Loucy (cell line): ENCODE measurements around the gene RACGAP1.
A peak's percentile ranks its signal among the peaks of the same experiment; 100 is the strongest.

Experiments
- H2AFZ ChIP-seq: fragments of 200-600 bp; sonication (generic); 2 replicates; pipeline ENCODE4 v1.6.0; 2016; ENCODE audit warnings: antibody characterized with exemption, mild to moderate bottlenecking, low read length, moderate library complexity
- H3F3A ChIP-seq: fragments of 200-600 bp; 2 replicates; pipeline ENCODE4 v1.6.0; 2016; ENCODE audit warnings: antibody characterized with exemption, low read depth, mild to moderate bottlenecking
- H3K27me3 ChIP-seq: fragments of 200-600 bp; sonication (generic); 2 replicates; pipeline ENCODE4 v1.6.1; 2014; ENCODE audit warnings: low read length, mild to moderate bottlenecking; ENCODE audit not compliant: insufficient read depth, poor library complexity, severe bottlenecking
- H3K36me3 ChIP-seq: fragments of 200-600 bp; sonication (generic); 2 replicates; pipeline ENCODE4 v1.6.1; 2016; ENCODE audit warnings: low read length; ENCODE audit not compliant: insufficient read depth
- H3K4me1 ChIP-seq: fragments of 200-600 bp; sonication (generic); 2 replicates; pipeline ENCODE4 v1.5.1; 2014; ENCODE audit warnings: low read length, mild to moderate bottlenecking; ENCODE audit not compliant: insufficient read depth, poor library complexity, severe bottlenecking
- H3K4me2 ChIP-seq: fragments of 200-600 bp; sonication (generic); 2 replicates; pipeline ENCODE4 v1.6.0; 2014; ENCODE audit warnings: antibody characterized with exemption, low read length, low read depth, mild to moderate bottlenecking; ENCODE audit not compliant: poor library complexity, severe bottlenecking
- H3K4me3 ChIP-seq: fragments of 200-600 bp; sonication (generic); 2 replicates; pipeline ENCODE4 v1.5.1; 2014; ENCODE audit warnings: low read length, mild to moderate bottlenecking, mixed read lengths; ENCODE audit not compliant: poor library complexity, severe bottlenecking
- H3K79me2 ChIP-seq: fragments of 200-600 bp; sonication (generic); 2 replicates; pipeline ENCODE4 v1.6.1; 2014; ENCODE audit warnings: low read length; ENCODE audit not compliant: insufficient read depth
- H3K9ac ChIP-seq: fragments of 200-600 bp; sonication (generic); 2 replicates; pipeline ENCODE4 v1.6.0; 2014; ENCODE audit warnings: mild to moderate bottlenecking, low read depth, low read length, moderate library complexity; ENCODE audit not compliant: poor library complexity, severe bottlenecking
- H3K9me2 ChIP-seq: fragments of 200-600 bp; sonication (generic); replicated peaks from 2 replicates; pipeline ENCODE4 v1.6.1; 2016; ENCODE audit warnings: low read depth, low read length, mixed read lengths
- H3K9me3 ChIP-seq: fragments of 200-600 bp; sonication (generic); 2 replicates; pipeline ENCODE4 v1.6.1; 2014; ENCODE audit warnings: mild to moderate bottlenecking, antibody characterized with exemption, low read length, low read depth; ENCODE audit not compliant: insufficient read depth
- H4K20me1 ChIP-seq: fragments of 200-600 bp; sonication (generic); 2 replicates; pipeline ENCODE4 v1.6.0; 2014; ENCODE audit warnings: antibody characterized with exemption, low read length, mild to moderate bottlenecking; ENCODE audit not compliant: insufficient read depth, poor library complexity, severe bottlenecking
- EZH2phosphoT487 ChIP-seq: fragments of 200-600 bp; IDR thresholded peaks from 2 replicates; pipeline ENCODE4 v1.6.1; 2018; ENCODE audit warnings: antibody characterized with exemption, mild to moderate bottlenecking, moderate library complexity, borderline replicate concordance
- TF ChIP-seq, protein P1 (sequence below): fragments of 200-600 bp; sonication (generic); conservative IDR thresholded peaks from 2 replicates; pipeline ENCODE4 v1.5.1; 2014; ENCODE audit warnings: mild to moderate bottlenecking, antibody characterized with exemption, low read length

RACGAP1 gene

DNA sequence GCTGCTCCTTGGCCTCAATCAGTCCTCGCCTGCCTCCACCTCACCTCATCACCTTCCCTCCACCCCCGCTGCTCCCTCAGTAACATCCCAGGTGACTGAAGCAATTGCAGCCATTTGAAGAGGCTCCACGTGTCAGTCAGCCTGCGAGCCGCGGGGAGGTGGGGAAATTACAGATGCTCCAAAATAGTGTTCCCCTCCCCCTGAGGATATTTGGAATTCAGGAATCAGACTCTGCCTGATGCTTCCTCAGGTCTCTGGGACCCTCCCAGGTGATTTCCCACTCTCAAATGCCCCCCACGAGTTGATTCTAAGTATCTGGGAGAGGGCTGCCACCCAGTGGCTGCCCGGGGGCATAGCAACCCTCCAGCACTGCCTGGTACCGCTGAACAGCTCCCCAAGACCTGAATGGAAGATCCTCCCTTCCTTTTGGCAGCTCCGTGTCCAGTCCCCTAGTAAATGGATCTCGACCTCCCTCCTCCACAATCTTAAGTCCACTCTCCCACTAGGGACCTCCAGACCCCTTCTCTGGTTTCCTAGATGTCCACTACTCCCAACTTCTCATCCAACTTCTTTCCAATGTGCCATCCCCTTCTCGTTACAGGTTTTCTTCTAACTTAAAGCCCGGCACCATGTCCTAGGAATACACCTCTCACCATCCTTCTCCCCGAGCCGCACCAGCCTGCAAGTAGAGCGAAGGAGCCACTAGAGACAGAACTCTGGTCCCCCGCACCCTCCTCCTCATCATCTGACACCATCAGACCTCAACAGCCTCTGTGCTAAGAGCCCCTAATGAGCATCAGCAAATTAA is 30.7 kb upstream of the RACGAP1 start:
- H3K36me3 ChIP-seq, result no peaks in the 10 kb centered on the region
- H3K9ac ChIP-seq, result no peak overlapping the region
- H3K9me3 ChIP-seq, result no peaks in the 10 kb centered on the region
- peaks cover 44% of the 10 kb centered on the region for H3K4me1 ChIP-seq
- no peaks in the 10 kb centered on the region for H3F3A ChIP-seq
- no peak overlapping the region for H2AFZ ChIP-seq
- H3K9me2 ChIP-seq, result no peaks in the 10 kb centered on the region
- no peaks in the 10 kb centered on the region for H3K27me3 ChIP-seq
- no peaks in the 10 kb centered on the region for H4K20me1 ChIP-seq
- H3K4me2 ChIP-seq, result peak overlapping the region; percentile 87
- no peaks in the 10 kb centered on the region for H3K79me2 ChIP-seq
- H3K4me3 ChIP-seq, result peak overlapping the region; percentile 72
- no peak for TF ChIP-seq EZH2phosphoT487
- TF ChIP-seq, protein P1, sequence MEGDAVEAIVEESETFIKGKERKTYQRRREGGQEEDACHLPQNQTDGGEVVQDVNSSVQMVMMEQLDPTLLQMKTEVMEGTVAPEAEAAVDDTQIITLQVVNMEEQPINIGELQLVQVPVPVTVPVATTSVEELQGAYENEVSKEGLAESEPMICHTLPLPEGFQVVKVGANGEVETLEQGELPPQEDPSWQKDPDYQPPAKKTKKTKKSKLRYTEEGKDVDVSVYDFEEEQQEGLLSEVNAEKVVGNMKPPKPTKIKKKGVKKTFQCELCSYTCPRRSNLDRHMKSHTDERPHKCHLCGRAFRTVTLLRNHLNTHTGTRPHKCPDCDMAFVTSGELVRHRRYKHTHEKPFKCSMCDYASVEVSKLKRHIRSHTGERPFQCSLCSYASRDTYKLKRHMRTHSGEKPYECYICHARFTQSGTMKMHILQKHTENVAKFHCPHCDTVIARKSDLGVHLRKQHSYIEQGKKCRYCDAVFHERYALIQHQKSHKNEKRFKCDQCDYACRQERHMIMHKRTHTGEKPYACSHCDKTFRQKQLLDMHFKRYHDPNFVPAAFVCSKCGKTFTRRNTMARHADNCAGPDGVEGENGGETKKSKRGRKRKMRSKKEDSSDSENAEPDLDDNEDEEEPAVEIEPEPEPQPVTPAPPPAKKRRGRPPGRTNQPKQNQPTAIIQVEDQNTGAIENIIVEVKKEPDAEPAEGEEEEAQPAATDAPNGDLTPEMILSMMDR, result peak; percentile 99

- Histone ChIP-seq H3K4me3 (no peak overlapping the region), H3K4me1 (peaks cover 20% of the 10 kb centered on the region), H3K9me2 (no peaks in the 10 kb centered on the region), H3K79me2 (no peaks in the 10 kb centered on the region), H2AFZ (no peak overlapping the region), H3K36me3 (no peaks in the 10 kb centered on the region), H3F3A (no peaks in the 10 kb centered on the region), H4K20me1 (no peaks in the 10 kb centered on the region), H3K9ac (no peak overlapping the region), H3K4me2 (no peak overlapping the region), H3K27me3 (no peaks in the 10 kb centered on the region), H3K9me3 (no peaks in the 10 kb centered on the region)
- TF ChIP-seq, protein P1, result no peak
- no peak for TF ChIP-seq EZH2phosphoT487
Measured at GRCh38 chr12:50053583-50053982, 28.3 kb upstream of the RACGAP1 start.

DNA sequence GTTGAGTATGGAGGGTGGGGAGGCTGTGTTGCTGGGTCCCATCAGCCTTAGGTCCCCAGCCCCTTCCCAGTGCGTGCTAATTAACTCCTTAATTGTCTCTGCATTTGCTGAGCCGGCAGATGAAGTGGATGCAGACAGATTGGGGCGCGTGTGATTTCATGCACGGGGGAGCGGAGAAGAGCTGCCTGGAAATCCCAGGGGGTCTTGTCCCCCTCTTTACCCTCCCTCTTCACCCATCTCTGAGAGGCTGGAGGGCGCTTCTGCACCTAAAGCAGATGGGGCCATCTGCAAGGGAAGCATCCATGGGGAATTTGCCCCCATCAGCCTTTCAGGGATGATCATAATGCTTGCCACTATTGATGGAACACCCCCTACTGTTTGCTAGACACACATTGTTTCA is 27.7 kb upstream of the RACGAP1 start:
- Histone ChIP-seq H3F3A (no peaks in the 10 kb centered on the region), H3K27me3 (no peaks in the 10 kb centered on the region), H4K20me1 (no peaks in the 10 kb centered on the region), H3K9me2 (no peaks in the 10 kb centered on the region), H3K9ac (no peak overlapping the region), H3K4me1 (peaks cover 14% of the 10 kb centered on the region), H3K79me2 (no peaks in the 10 kb centered on the region), H3K9me3 (no peaks in the 10 kb centered on the region), H3K4me2 (no peak overlapping the region), H2AFZ (no peak overlapping the region), H3K36me3 (no peaks in the 10 kb centered on the region), H3K4me3 (no peak overlapping the region)
- TF ChIP-seq, protein P1, result no peak
- TF ChIP-seq EZH2phosphoT487, result no peak
